ENCODE results near the gene CYFIP2. TPM values are rescaled to one million over a fixed set of nuclear protein-coding genes. Genes with fewer than 3 reads are reported as not detected.

Gene CYFIP2
- total and polyA plus RNA-seq, 2 of the 13 experiments (the other 11 are each of a cell fraction or from before 2014, with no cell fraction given): 22.6 to 30.3 TPM

- Histone ChIP-seq H3K9me3 (ENCODE audit: low read length) (no peaks in the 10 kb centered on the region), H3K4me1 (ENCODE audit: insufficient read depth, low read length) (no peaks in the 10 kb centered on the region), H3K36me3 (replicated peaks in 1 of 2; ENCODE audit: control insufficient read depth in 1 of 2, insufficient read depth in 2 of 2, low read length in 2 of 2) (no peaks in the 10 kb centered on the region), H3K4me2 (ENCODE audit: low read depth, low read length) (no peak overlapping the region), H3K79me2 (ENCODE audit: insufficient read depth, low read length) (no peaks in the 10 kb centered on the region), H3K27ac (ENCODE audit: extremely low read length, insufficient read depth, low read length) (no peak overlapping the region), H4K20me1 (ENCODE audit: insufficient read depth, low read length) (no peaks in the 10 kb centered on the region), H2AFZ (ENCODE audit: low read length) (no peak overlapping the region), H3K4me3 (replicated peaks in 1 of 3; ENCODE audit: insufficient read depth in 1 of 3, low read depth in 2 of 3, low read length in 3 of 3) (no peak overlapping the region), H3K9ac (ENCODE audit: insufficient read depth, low read depth, low read length) (no peak overlapping the region), H3K27me3 (ENCODE audit: control insufficient read depth in 1 of 2, insufficient read depth in 2 of 2, low read length in 2 of 2) (no peaks in the 10 kb centered on the region)
- no peak for TF ChIP-seq RXRB (CRISPR knock-in tag; IDR thresholded peaks at IDR 0.05; ENCODE audit: borderline replicate concordance)
- no TSS peak for BruUV-seq (replicated peaks)
- FAIRE-seq (no peak), ATAC-seq (no peak), DNase-seq (ENCODE audit: low spot score) (no peak)
- intact Hi-C loops (cut with micrococcal nuclease; ENCODE audit: unreplicated experiment): no loop called here
- CTCF ChIA-PET (ENCODE audit: low intra/inter-chr PET ratio, low total read pairs): no interaction called here
- in situ Hi-C loops (cut with HindIII; ENCODE audit: extremely low pct_ligation_motif_present, low pct_unique_long_range_greater_than_20kb): no loop called here
- POLR2A ChIA-PET: no interaction called here
- 34% methylated on average over 5 of the region's 5 CpGs for WGBS (ENCODE audit: low lambda C conversion rate)
Observed at GRCh38 chr5:157221959-157222358, 44.0 kb upstream of the CYFIP2 start.

- CTCF ChIA-PET (ENCODE audit: low intra/inter-chr PET ratio, low total read pairs): no interaction called here
- Histone ChIP-seq H3K4me3 (replicated peaks in 1 of 3; ENCODE audit: insufficient read depth in 1 of 3, low read depth in 2 of 3, low read length in 3 of 3) (no peak overlapping the region), H2AFZ (ENCODE audit: low read length) (no peak overlapping the region), H3K9ac (ENCODE audit: insufficient read depth, low read depth, low read length) (no peak overlapping the region), H3K36me3 (replicated peaks in 1 of 2; ENCODE audit: control insufficient read depth in 1 of 2, insufficient read depth in 2 of 2, low read length in 2 of 2) (no peaks in the 10 kb centered on the region), H3K4me2 (ENCODE audit: low read depth, low read length) (no peak overlapping the region), H3K9me3 (ENCODE audit: low read length) (no peaks in the 10 kb centered on the region), H3K4me1 (ENCODE audit: insufficient read depth, low read length) (no peaks in the 10 kb centered on the region), H3K79me2 (ENCODE audit: insufficient read depth, low read length) (no peaks in the 10 kb centered on the region), H4K20me1 (ENCODE audit: insufficient read depth, low read length) (no peaks in the 10 kb centered on the region), H3K27ac (ENCODE audit: extremely low read length, insufficient read depth, low read length) (no peak overlapping the region), H3K27me3 (ENCODE audit: control insufficient read depth in 1 of 2, insufficient read depth in 2 of 2, low read length in 2 of 2) (no peaks in the 10 kb centered on the region)
- DNase-seq (ENCODE audit: low spot score) (no peak), FAIRE-seq (no peak), ATAC-seq (no peak)
- intact Hi-C loops (cut with micrococcal nuclease; ENCODE audit: unreplicated experiment) (no loop called here), in situ Hi-C loops (cut with HindIII; ENCODE audit: extremely low pct_ligation_motif_present, low pct_unique_long_range_greater_than_20kb) (no loop called here)
- POLR2A ChIA-PET: no interaction called here
- no TSS peak for BruUV-seq (replicated peaks)
- 52% methylated on average over 10 of the region's 10 CpGs for WGBS (ENCODE audit: low lambda C conversion rate)
- TF ChIP-seq AHDC1 (CRISPR knock-in tag; IDR thresholded peaks at IDR 0.05; ENCODE audit: borderline replicate concordance) (no peak), POLR2AphosphoS2 (IDR thresholded peaks at IDR 0.05; ENCODE audit: low read depth, low read length) (no peak), SAFB2 (CRISPR knock-in tag; IDR thresholded peaks at IDR 0.05; ENCODE audit: borderline replicate concordance, low read depth) (no peak), BCL3 (CRISPR knock-in tag; IDR thresholded peaks at IDR 0.05) (no peak), GZF1 (CRISPR knock-in tag; IDR thresholded peaks at IDR 0.05) (no peak), ZNF558 (CRISPR knock-in tag; IDR thresholded peaks at IDR 0.05; ENCODE audit: borderline replicate concordance) (no peak), MYPOP (CRISPR knock-in tag; IDR thresholded peaks at IDR 0.05) (no peak), ZNF598 (CRISPR knock-in tag; IDR thresholded peaks at IDR 0.05; ENCODE audit: borderline replicate concordance) (no peak)
Observed at GRCh38 chr5:157222506-157223230, 43.3 kb upstream of the CYFIP2 start.
